H1 (cell line): ENCODE results near the gene GDF2. TPM values are rescaled to one million over a fixed set of nuclear protein-coding genes. Genes with fewer than 3 reads are reported as not detected.

ENCODE experiments used
- CTCF ChIA-PET: fragments of 300-600 bp; sonication (Branson Sonifier 250); formaldehyde crosslinking; loops from one replicate; lab custom pipeline; 2021; ENCODE audit not compliant: partially characterized antibody; lab: Charles Lee
- POLR2A ChIA-PET: fragments of 300-600 bp; sonication (Branson Sonifier 250); formaldehyde crosslinking; loops from one replicate; lab custom pipeline; 2021; ENCODE audit warnings: inconsistent platforms; ENCODE audit not compliant: partially characterized antibody; lab: Charles Lee
- DNase-seq, 2 experiments: peaks; one replicate each; pipeline versions ENCODE4 v3.0.0 to v3.0.0-alpha.2; 2010 to 2022; ENCODE audit warnings: low spot score in 2 of 2, low read depth in 1 of 2, mixed read lengths in 1 of 2
- FAIRE-seq: peaks from 2 replicates; lab custom pipeline; 2011; peaks lifted over from hg19 to GRCh38; lab: Jason Lieb, UNC
- H2AFZ ChIP-seq: 2 replicates; pipeline ENCODE4 v1.8.1; 2012; ENCODE audit warnings: low read length, inconsistent platforms
- H2AK5ac ChIP-seq: 2 replicates; pipeline ENCODE4 v1.6.1; 2013; ENCODE audit warnings: low read depth, low read length
- H2BK120ac ChIP-seq: replicated peaks from 2 replicates; pipeline ENCODE3; 2013; ENCODE audit warnings: low read depth, low read length, inconsistent platforms
- H2BK12ac ChIP-seq: 2 replicates; pipeline ENCODE4 v1.6.1; 2013; ENCODE audit warnings: low read depth, low read length
- H2BK15ac ChIP-seq: 2 replicates; pipeline ENCODE4 v1.6.1; 2013; ENCODE audit warnings: low read length
- H2BK20ac ChIP-seq: 2 replicates; pipeline ENCODE4 v1.6.1; 2013; ENCODE audit warnings: low read length
- H2BK5ac ChIP-seq: 2 replicates; pipeline ENCODE4 v1.6.1; 2013; ENCODE audit warnings: low read depth, low read length
- H3K14ac ChIP-seq: 2 replicates; pipeline ENCODE4 v1.6.1; 2013; ENCODE audit warnings: inconsistent platforms; ENCODE audit not compliant: insufficient read length
- H3K18ac ChIP-seq: 2 replicates; pipeline ENCODE4 v1.6.1; 2013; ENCODE audit warnings: low read length; ENCODE audit errors: extremely low read depth
- H3K23ac ChIP-seq: 2 replicates; pipeline ENCODE4 v1.6.1; 2013; ENCODE audit warnings: inconsistent platforms; ENCODE audit not compliant: insufficient read length
- H3K23me2 ChIP-seq: 2 replicates; pipeline ENCODE4 v1.6.1; 2013; ENCODE audit warnings: low read depth, low read length
- H3K27ac ChIP-seq: 2 replicates; pipeline ENCODE4 v1.6.1; 2011; ENCODE audit warnings: low read depth, low read length, inconsistent platforms
- H3K27me3 ChIP-seq, 4 experiments: replicated peaks in 1 of 4; 1 replicate in 1 of 4; 2 replicates in 3 of 4; pipeline versions ENCODE4 v1.6.1 to v1.8.1; 2011 to 2013; ENCODE audit warnings: low read length in 3 of 4, mild to moderate bottlenecking in 3 of 4, inconsistent platforms in 2 of 4, mixed read lengths in 2 of 4, moderate library complexity in 1 of 4; ENCODE audit not compliant: control insufficient read depth in 3 of 4, insufficient read depth in 3 of 4; ENCODE audit errors: extremely low read depth in 1 of 4
- H3K36me3 ChIP-seq, 4 experiments: 2 replicates each; pipeline versions ENCODE4 v1.6.1 to v1.8.1; 2011 to 2013; ENCODE audit warnings: mild to moderate bottlenecking in 4 of 4, low read length in 3 of 4, moderate library complexity in 2 of 4, control low read depth in 1 of 4, inconsistent platforms in 1 of 4; ENCODE audit not compliant: insufficient read depth in 4 of 4, control insufficient read depth in 2 of 4
- H3K4ac ChIP-seq: replicated peaks from 2 replicates; pipeline ENCODE3; 2013; ENCODE audit warnings: low read length, low read depth, mixed read lengths, inconsistent platforms; ENCODE audit not compliant: insufficient read length
- H3K4me1 ChIP-seq, 4 experiments: replicated peaks in 1 of 4; 1 replicate in 1 of 4; 2 replicates in 3 of 4; pipeline versions ENCODE4 v1.6.1 to v1.8.1; 2011 to 2013; ENCODE audit warnings: low read length in 3 of 4, inconsistent platforms in 2 of 4, mixed read lengths in 1 of 4; ENCODE audit not compliant: insufficient read depth in 4 of 4, control insufficient read depth in 3 of 4
- H3K4me2 ChIP-seq, 2 experiments: 2 replicates each; pipeline versions ENCODE4 v1.6.1 to v1.8.1; 2011 to 2013; ENCODE audit warnings: low read depth in 2 of 2, low read length in 2 of 2, control low read depth in 1 of 2, inconsistent platforms in 1 of 2, mild to moderate bottlenecking in 1 of 2; ENCODE audit not compliant: insufficient read depth in 1 of 2
- H3K4me3 ChIP-seq, 4 experiments: fragments of 200-600, 300-600 bp in 1 of 4; sonication (generic), shearing (Covaris generic), sonication (Bioruptor Twin) in 1 of 4; 2 replicates each; pipeline versions ENCODE4 v1.5.1 to v1.8.1; 2011 to 2016; ENCODE audit warnings: low read length in 4 of 4, low read depth in 3 of 4, control low read depth in 2 of 4, inconsistent platforms in 2 of 4, mild to moderate bottlenecking in 2 of 4, mixed read lengths in 1 of 4, moderate library complexity in 1 of 4; ENCODE audit not compliant: insufficient read depth in 2 of 4; ENCODE audit errors: extremely low read depth in 1 of 4
- H3K56ac ChIP-seq: replicated peaks from 2 replicates; pipeline ENCODE3; 2013; ENCODE audit warnings: low read depth, mild to moderate bottlenecking, mixed read lengths, low read length, inconsistent platforms; ENCODE audit not compliant: insufficient read length
- H3K79me1 ChIP-seq: 2 replicates; pipeline ENCODE4 v1.6.1; 2013; ENCODE audit warnings: low read depth, low read length, control low read depth
- H3K79me2 ChIP-seq, 2 experiments: 2 replicates each; pipeline versions ENCODE4 v1.6.1 to v1.8.1; 2012 to 2013; ENCODE audit warnings: low read length in 2 of 2, mild to moderate bottlenecking in 2 of 2, inconsistent platforms in 1 of 2; ENCODE audit not compliant: insufficient read depth in 2 of 2, control insufficient read depth in 1 of 2
- H3K9ac ChIP-seq, 4 experiments: replicated peaks in 1 of 4; 1 replicate in 1 of 4; 2 replicates in 3 of 4; pipeline versions ENCODE4 v1.6.1 to v1.8.1; 2011 to 2013; ENCODE audit warnings: low read depth in 3 of 4, low read length in 3 of 4, control low read depth in 2 of 4, mild to moderate bottlenecking in 2 of 4, moderate library complexity in 2 of 4, inconsistent platforms in 1 of 4; ENCODE audit errors: extremely low read depth in 1 of 4
- H3K9me3 ChIP-seq, 2 experiments: 2 replicates each; pipeline versions ENCODE4 v1.6.1 to v1.8.1; 2012 to 2013; ENCODE audit warnings: mild to moderate bottlenecking in 2 of 2, moderate library complexity in 2 of 2, control low read depth in 1 of 2, inconsistent platforms in 1 of 2, low read depth in 1 of 2, low read length in 1 of 2, mixed read lengths in 1 of 2; ENCODE audit not compliant: insufficient read depth in 2 of 2
- H4K20me1 ChIP-seq, 2 experiments: replicated peaks in 1 of 2; 2 replicates each; pipeline versions ENCODE3 to v1.8.1; 2011 to 2013; ENCODE audit warnings: inconsistent platforms in 2 of 2, low read length in 2 of 2, mild to moderate bottlenecking in 1 of 2; ENCODE audit not compliant: insufficient read depth in 2 of 2, control insufficient read depth in 1 of 2
- H4K5ac ChIP-seq: 2 replicates; pipeline ENCODE4 v1.6.1; 2013; ENCODE audit warnings: low read length, low read depth, mixed read lengths, inconsistent platforms; ENCODE audit not compliant: insufficient read length
- H4K8ac ChIP-seq: 2 replicates; pipeline ENCODE4 v1.8.0; 2013; ENCODE audit warnings: mild to moderate bottlenecking, moderate library complexity, low read length, inconsistent platforms; ENCODE audit not compliant: insufficient read depth; ENCODE audit errors: extremely low read depth
- H4K91ac ChIP-seq: replicated peaks from 2 replicates; pipeline ENCODE3; 2013; ENCODE audit warnings: low read length, mixed read lengths, inconsistent platforms; ENCODE audit not compliant: insufficient read length
- CBX8 ChIP-seq: fragments of 300-800, 300-1000 bp; sonication (generic); IDR thresholded peaks from 2 replicates; pipeline ENCODE4 v1.7.1; 2016; ENCODE audit warnings: low read depth, low read length, borderline replicate concordance
- WGBS, 2 experiments: shearing (Covaris generic) in 1 of 2; methylation state at CpG; one replicate each; pipeline versions ENCODE4 v1.1.6 to v1.1.7; 2013 to 2015; ENCODE audit warnings: low lambda C conversion rate in 2 of 2, mixed read lengths in 2 of 2, inconsistent platforms in 1 of 2, low coverage in 1 of 2, missing lambda C conversion rate in 1 of 2; ENCODE audit not compliant: insufficient replicate concordance in 2 of 2, insufficient coverage in 1 of 2, insufficient read length in 1 of 2; ENCODE audit errors: extremely low coverage in 1 of 2, missing lambda C conversion rate in 1 of 2; 5-methylcytosine and 5-hydroxymethylcytosine counted together
- polyA plus RNA-seq, 7 experiments: library from polyadenylated mRNA; depleted of rRNA in 3 of 7; stranded (reverse) in 5 of 7; unstranded in 2 of 7; fragments of >200 nt in 5 of 7; fragments of 200-250 nt in 2 of 7; gene quantifications; 1 replicate in 5 of 7; 2 replicates in 1 of 7; 4 replicates in 1 of 7; pipeline versions ENCODE4 v1.2.1 to v1.2.3, GENCODE V29; 2011 to 2013; ENCODE audit warnings: missing spikeins in 2 of 7, mixed read lengths in 2 of 7
- total RNA-seq: library from RNA; stranded (reverse); fragmentation: NEBNext Ultra II Directional; extraction: Animal tissue kit (Norgen Biotek cat#: 25700); gene quantifications from 2 replicates; pipeline ENCODE4 v1.2.1, GENCODE V29; 2021

Gene GDF2
- total and polyA plus RNA-seq, 2 of the 8 experiments (the other 6 are each of a cell fraction or from before 2014, with no cell fraction given): not detected

DNA sequence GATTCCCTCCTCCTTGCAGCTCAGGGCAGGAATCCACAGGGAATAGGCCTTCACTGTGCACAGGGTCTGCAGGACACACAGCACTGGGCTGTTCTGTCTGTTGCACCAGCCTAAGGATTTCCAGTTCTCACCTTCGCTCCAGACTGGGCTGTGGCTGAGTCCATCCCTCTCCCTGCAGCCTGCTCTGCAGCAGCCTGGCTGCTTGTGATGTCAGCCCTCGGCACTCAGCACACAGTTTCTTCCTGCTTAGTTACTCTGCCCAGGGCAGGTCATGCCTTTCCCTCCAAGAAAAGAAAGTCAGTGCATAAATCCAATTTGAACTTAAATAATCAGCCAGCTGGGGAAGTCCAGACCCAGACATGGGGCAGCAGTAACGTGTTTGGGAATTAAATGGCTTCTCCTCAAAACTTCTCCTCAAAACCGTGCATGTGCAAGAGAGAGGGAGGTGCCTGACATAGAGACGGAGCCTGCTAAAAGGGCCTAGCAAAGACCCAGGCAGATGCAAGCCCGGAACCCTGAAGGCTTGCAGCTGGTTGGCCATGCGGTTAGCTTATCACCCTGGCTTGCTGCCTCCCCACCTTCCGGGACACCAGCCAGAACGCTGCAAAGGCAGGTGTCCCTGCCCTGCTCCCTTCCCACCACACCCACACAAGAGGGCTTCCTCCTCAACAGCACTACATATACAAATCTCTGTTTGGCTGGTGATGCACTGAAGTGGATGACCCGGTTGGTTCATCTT is 10.9 kb upstream of the GDF2 start:
- no peaks in the 10 kb centered on the region for H3K36me3 ChIP-seq

More for the DNA sequence above, 10.9 kb upstream of the GDF2 start:
- Histone ChIP-seq H3K18ac (no peak overlapping the region), H3K23me2 (no peaks in the 10 kb centered on the region), H3K79me1 (no peaks in the 10 kb centered on the region), H4K91ac (no peak overlapping the region), H3K14ac (no peak overlapping the region), H3K23ac (no peak overlapping the region), H4K8ac (no peak overlapping the region), H3K27me3 (no peaks in the 10 kb centered on the region; a peak in 1 of 7 replicates), H3K4me1 (peaks cover 0 to 5% (median 0%) of the 10 kb centered on the region in 4 experiments; a peak in 3 of 7 replicates), H2BK5ac (no peak overlapping the region), H2AK5ac (no peak overlapping the region), H3K4me2 (no peak overlapping the region), H3K4ac (no peak overlapping the region), H3K27ac (no peak overlapping the region), H2BK15ac (no peak overlapping the region), H2BK120ac (no peak overlapping the region), H2AFZ (no peak overlapping the region), H3K79me2 (no peaks in the 10 kb centered on the region), H3K4me3 (no peak overlapping the region), H2BK20ac (no peak overlapping the region), H3K56ac (no peak overlapping the region), H4K20me1 (no peaks in the 10 kb centered on the region), H3K9ac (no peak overlapping the region), H3K9me3 (no peaks in the 10 kb centered on the region), H2BK12ac (no peak overlapping the region), H4K5ac (no peak overlapping the region)
- TF ChIP-seq CBX8: no peak
- 81% methylated on average over 9 of the region's 10 CpGs; no CpG with 5 or more reads in 1 of the 2 experiments for WGBS, 2 experiments
- ChIA-PET CTCF (interaction anchor here (0.8 to 11.8 kb wide), 31 partner anchors 8 to 316 kb away, joined by 3 to 201 read pairs (median 5); partner anchors contain the start of gene GDF10), POLR2A (no interaction called here)
- FAIRE-seq: no peak
- no peak for DNase-seq
